ENCODE data around the gene CHN1. TPM values are rescaled to one million over a fixed set of nuclear protein-coding genes. Genes with fewer than 3 reads are reported as not detected.

The CHN1 gene
- polyA plus RNA-seq, 1 of the 3 experiments (the other 2 are of a cell fraction): 31.6 TPM

DNA sequence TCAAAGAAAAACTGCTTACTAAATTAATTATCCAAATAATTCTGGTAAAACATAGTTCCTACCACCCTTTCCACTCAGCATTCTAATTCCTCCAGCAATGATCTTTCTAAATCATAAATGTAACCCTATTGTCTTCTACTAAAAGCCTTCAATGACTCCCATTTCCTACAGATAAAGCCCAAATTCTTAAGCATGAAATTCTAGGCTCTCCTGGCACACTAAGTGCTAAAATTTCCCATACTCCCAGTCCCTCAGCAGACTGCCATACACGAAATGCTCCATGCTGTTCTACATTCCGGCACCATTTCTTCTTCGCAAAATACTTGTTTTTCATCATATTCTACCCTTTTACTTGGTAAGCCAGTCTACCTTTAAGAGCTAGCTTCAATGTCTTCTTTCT lies 96.9 kb downstream of the CHN1 start:
- H3K9me3 ChIP-seq: no peaks in the 10 kb centered on the region
- no peaks in the 10 kb centered on the region for H4K20me1 ChIP-seq (ENCODE audit: insufficient read depth)
- CTCF ChIA-PET: interaction anchor here (0.6 to 1.5 kb wide), 5 partner anchors 19 to 1641 kb away, joined by 3 read pairs; no protein-coding TSS in a partner anchor
- H2AFZ ChIP-seq (ENCODE audit: low read depth): no peak overlapping the region
- DNase-seq: no peak
- no peak overlapping the region for H3K9ac ChIP-seq
- no peaks in the 10 kb centered on the region for H3K27me3 ChIP-seq (ENCODE audit: insufficient read depth)
- WGBS (ENCODE audit: low lambda C conversion rate): 93% methylated on average over 3 of the region's 3 CpGs
- H3K4me1 ChIP-seq (ENCODE audit: control insufficient read depth in 1 of 2, insufficient read depth in 2 of 2, low read depth in 1 of 2, low read length in 1 of 2): peaks cover 0 to under 1% of the 10 kb centered on the region in 2 experiments; a peak in 1 of 4 replicates
- H3K27ac ChIP-seq (ENCODE audit: low read depth in 2 of 2, low read length in 1 of 2): no peak overlapping the region
- H3K4me3 ChIP-seq (ENCODE audit: low read depth in 2 of 2, low read length in 1 of 2): no peak overlapping the region
- no peak overlapping the region for H3K4me2 ChIP-seq
- H3F3A ChIP-seq (replicated peaks; ENCODE audit: insufficient read depth): no peaks in the 10 kb centered on the region
- no peaks in the 10 kb centered on the region for H3K79me2 ChIP-seq (ENCODE audit: insufficient read depth)
- POLR2A ChIA-PET: no interaction called here
- peaks cover 0 to 16% of the 10 kb centered on the region in 2 experiments for H3K36me3 ChIP-seq (replicated peaks in 1 of 2; ENCODE audit: control insufficient read depth in 1 of 2, insufficient read depth in 2 of 2, low read length in 1 of 2)
- no peaks in the 10 kb centered on the region for H3K9me2 ChIP-seq
- TF ChIP-seq ELF1 (IDR thresholded peaks at IDR 0.05) (no peak), MXI1 (IDR thresholded peaks at IDR 0.05; ENCODE audit: low read depth, low read length) (no peak), GATA2 (CRISPR knock-in tag; IDR thresholded peaks at IDR 0.05) (no peak), RCOR1 (IDR thresholded peaks at IDR 0.05; ENCODE audit: low read length) (no peak), CHD2 (IDR thresholded peaks at IDR 0.05; ENCODE audit: low read length, partially characterized antibody) (no peak), FOXM1 (IDR thresholded peaks at IDR 0.05; ENCODE audit: low read depth) (no peak), RAD21 (IDR thresholded peaks at IDR 0.05; ENCODE audit: low read length) (no peak)
- TF ChIP-seq, protein P1, sequence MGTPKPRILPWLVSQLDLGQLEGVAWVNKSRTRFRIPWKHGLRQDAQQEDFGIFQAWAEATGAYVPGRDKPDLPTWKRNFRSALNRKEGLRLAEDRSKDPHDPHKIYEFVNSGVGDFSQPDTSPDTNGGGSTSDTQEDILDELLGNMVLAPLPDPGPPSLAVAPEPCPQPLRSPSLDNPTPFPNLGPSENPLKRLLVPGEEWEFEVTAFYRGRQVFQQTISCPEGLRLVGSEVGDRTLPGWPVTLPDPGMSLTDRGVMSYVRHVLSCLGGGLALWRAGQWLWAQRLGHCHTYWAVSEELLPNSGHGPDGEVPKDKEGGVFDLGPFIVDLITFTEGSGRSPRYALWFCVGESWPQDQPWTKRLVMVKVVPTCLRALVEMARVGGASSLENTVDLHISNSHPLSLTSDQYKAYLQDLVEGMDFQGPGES (IDR thresholded peaks at IDR 0.05; ENCODE audit: low read depth, low read length): no peak
- TF ChIP-seq, protein P2, sequence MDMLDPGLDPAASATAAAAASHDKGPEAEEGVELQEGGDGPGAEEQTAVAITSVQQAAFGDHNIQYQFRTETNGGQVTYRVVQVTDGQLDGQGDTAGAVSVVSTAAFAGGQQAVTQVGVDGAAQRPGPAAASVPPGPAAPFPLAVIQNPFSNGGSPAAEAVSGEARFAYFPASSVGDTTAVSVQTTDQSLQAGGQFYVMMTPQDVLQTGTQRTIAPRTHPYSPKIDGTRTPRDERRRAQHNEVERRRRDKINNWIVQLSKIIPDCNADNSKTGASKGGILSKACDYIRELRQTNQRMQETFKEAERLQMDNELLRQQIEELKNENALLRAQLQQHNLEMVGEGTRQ (IDR thresholded peaks at IDR 0.05; ENCODE audit: borderline replicate concordance, low read depth, low read length): no peak
- TF ChIP-seq, protein P3, sequence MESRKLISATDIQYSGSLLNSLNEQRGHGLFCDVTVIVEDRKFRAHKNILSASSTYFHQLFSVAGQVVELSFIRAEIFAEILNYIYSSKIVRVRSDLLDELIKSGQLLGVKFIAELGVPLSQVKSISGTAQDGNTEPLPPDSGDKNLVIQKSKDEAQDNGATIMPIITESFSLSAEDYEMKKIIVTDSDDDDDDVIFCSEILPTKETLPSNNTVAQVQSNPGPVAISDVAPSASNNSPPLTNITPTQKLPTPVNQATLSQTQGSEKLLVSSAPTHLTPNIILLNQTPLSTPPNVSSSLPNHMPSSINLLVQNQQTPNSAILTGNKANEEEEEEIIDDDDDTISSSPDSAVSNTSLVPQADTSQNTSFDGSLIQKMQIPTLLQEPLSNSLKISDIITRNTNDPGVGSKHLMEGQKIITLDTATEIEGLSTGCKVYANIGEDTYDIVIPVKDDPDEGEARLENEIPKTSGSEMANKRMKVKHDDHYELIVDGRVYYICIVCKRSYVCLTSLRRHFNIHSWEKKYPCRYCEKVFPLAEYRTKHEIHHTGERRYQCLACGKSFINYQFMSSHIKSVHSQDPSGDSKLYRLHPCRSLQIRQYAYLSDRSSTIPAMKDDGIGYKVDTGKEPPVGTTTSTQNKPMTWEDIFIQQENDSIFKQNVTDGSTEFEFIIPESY (IDR thresholded peaks at IDR 0.05; ENCODE audit: borderline replicate concordance, low read depth): no peak

DNA sequence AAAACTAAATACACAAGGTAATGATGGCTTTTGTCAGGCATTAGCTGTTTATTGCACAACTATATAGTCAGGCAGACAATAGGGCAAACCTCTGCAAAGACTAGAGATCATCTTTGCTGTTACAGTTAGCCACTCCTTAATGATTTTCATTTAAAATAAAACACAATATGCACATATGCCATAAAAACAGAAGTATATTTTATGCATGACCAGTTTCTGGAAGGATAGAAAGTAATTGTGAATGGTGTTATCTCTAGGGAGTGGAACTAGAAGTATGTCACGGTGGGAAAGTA lies 102.0 kb downstream of the CHN1 start:
- 90% methylated on average over 1 of the region's 1 CpG for WGBS (ENCODE audit: low lambda C conversion rate)
- H3K4me2 ChIP-seq: no peak overlapping the region
- H3K27ac ChIP-seq (ENCODE audit: low read depth in 2 of 2, low read length in 1 of 2): peak overlapping the region in 1 of 2 experiments; percentile 87; a peak in 2 of 4 replicates
- H3K36me3 ChIP-seq (replicated peaks in 1 of 2; ENCODE audit: control insufficient read depth in 1 of 2, insufficient read depth in 2 of 2, low read length in 1 of 2): peaks cover 2% of the 10 kb centered on the region in 2 experiments
- H2AFZ ChIP-seq (ENCODE audit: low read depth): no peak overlapping the region
- peaks cover 11% of the 10 kb centered on the region for H3F3A ChIP-seq (replicated peaks; ENCODE audit: insufficient read depth)
- H3K27me3 ChIP-seq (ENCODE audit: insufficient read depth): no peaks in the 10 kb centered on the region
- no peaks in the 10 kb centered on the region for H3K79me2 ChIP-seq (ENCODE audit: insufficient read depth)
- POLR2A ChIA-PET: no interaction called here
- CTCF ChIA-PET: interaction anchor here (0.8 to 1.9 kb wide), 3 partner anchors 70 to 132 kb away, joined by 3 to 12 read pairs (median 3); no protein-coding TSS in a partner anchor
- peaks cover 0 to 15% of the 10 kb centered on the region in 2 experiments; a peak in 1 of 4 replicates for H3K4me1 ChIP-seq (ENCODE audit: control insufficient read depth in 1 of 2, insufficient read depth in 2 of 2, low read depth in 1 of 2, low read length in 1 of 2)
- H3K9me2 ChIP-seq: no peaks in the 10 kb centered on the region
- H3K9me3 ChIP-seq: no peaks in the 10 kb centered on the region
- TF ChIP-seq RFX5 (IDR thresholded peaks at IDR 0.05; ENCODE audit: low read length) (no peak), FOXJ3 (CRISPR knock-in tag; IDR thresholded peaks at IDR 0.05) (0 out of 2 replicates have a peak, but pooled peaks have one; percentile 33)
- peak; percentile 36 for DNase-seq
- H4K20me1 ChIP-seq (ENCODE audit: insufficient read depth): no peaks in the 10 kb centered on the region
- no peak overlapping the region for H3K4me3 ChIP-seq (ENCODE audit: low read depth in 2 of 2, low read length in 1 of 2)
- no peak overlapping the region for H3K9ac ChIP-seq
